ENCODE data around the gene TOLLIP.

Gene TOLLIP

DNA sequence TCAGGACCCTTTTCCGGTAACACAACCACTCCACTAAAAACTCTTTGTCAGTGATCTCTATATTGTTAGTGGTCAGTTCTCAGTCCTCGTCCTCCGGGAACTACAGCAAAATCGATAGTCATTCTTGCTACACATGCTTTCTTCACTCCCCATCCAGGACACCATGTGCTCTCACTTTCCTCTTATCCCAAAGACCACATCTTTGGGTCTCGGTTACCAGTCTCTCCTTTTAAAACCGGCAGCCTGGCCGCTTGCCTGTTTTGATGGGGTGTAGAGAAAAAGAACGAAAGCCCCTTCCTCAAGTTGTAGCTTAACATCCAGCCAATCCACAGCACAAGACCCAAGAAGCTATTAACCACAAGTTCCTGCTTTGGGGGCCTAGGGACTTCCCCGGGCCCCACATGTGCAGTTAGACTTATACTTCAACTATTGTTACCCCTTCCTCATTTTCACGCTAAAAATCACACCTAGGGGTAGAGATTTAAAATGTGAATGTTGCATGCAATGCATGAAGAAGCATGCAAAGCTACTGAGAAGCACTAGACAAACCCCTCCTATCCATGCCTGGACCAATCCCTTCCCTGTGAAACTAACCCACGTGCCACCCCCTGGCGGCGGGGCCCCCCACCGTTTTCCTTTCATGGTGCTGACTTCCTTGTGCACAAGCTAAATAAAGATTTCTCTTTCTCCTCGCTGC is 1.5 kb upstream of the TOLLIP start:
- H3K4ac ChIP-seq (ENCODE audit: low read length) = no peak overlapping the region
- H2BK120ac ChIP-seq (ENCODE audit: low read depth, low read length) = no peak overlapping the region
- H3K4me1 ChIP-seq (ENCODE audit: control insufficient read depth in 2 of 2, insufficient read depth in 1 of 2, low read depth in 1 of 2, low read length in 2 of 2) = peaks cover 2 to 5% of the 10 kb centered on the region in 2 donors
- no peak overlapping the region for H3K14ac ChIP-seq (ENCODE audit: low read length)
- no peak overlapping the region for H2BK12ac ChIP-seq (ENCODE audit: low read length)
- H3K4me3 ChIP-seq (ENCODE audit: low read length in 2 of 2) = no peak overlapping the region
- no peaks in the 10 kb centered on the region for H3K27me3 ChIP-seq (ENCODE audit: control insufficient read depth in 3 of 3, insufficient read depth in 3 of 3, low read depth in 1 of 3, low read length in 3 of 3)
- H2AFZ ChIP-seq (ENCODE audit: low read length) = no peak overlapping the region
- H3K36me3 ChIP-seq (replicated peaks in 1 of 2; ENCODE audit: control insufficient read depth in 2 of 2, insufficient read depth in 2 of 2, low read length in 2 of 2) = peaks cover 2 to 16% of the 10 kb centered on the region in 2 donors
- H3K9me3 ChIP-seq (replicated peaks in 1 of 2; ENCODE audit: control insufficient read depth in 2 of 2, insufficient read depth in 1 of 2, low read depth in 1 of 2, low read length in 2 of 2) = peaks cover 7 to 21% of the 10 kb centered on the region in 2 donors
- H2AK5ac ChIP-seq (ENCODE audit: low read depth, low read length) = no peak overlapping the region
- no peak overlapping the region for H2BK15ac ChIP-seq (ENCODE audit: low read length)
- WGBS, 2 donors (ENCODE audit: extremely low coverage in 2 of 2, insufficient read length in 2 of 2, insufficient replicate concordance in 1 of 2) = no CpG with 5 or more reads among the region's 15 CpGs
- no peak overlapping the region for H3K23ac ChIP-seq (ENCODE audit: low read depth, low read length, poor library complexity)
- peaks cover 22% of the 10 kb centered on the region for H3K79me1 ChIP-seq (ENCODE audit: low read depth, low read length)
- no peak for DNase-seq (ENCODE audit: low spot score)
- H3K9ac ChIP-seq (ENCODE audit: low read depth, low read length, poor library complexity) = no peak overlapping the region
- no peak overlapping the region for H4K91ac ChIP-seq (ENCODE audit: low read depth, low read length, poor library complexity)
- H4K8ac ChIP-seq (ENCODE audit: low read depth, low read length) = no peak overlapping the region
- no peak overlapping the region for H3K4me2 ChIP-seq (ENCODE audit: insufficient read depth, low read length, poor library complexity, severe bottlenecking)
- no peak overlapping the region for H3K18ac ChIP-seq (ENCODE audit: low read length)
- H2BK5ac ChIP-seq (ENCODE audit: low read length) = no peak overlapping the region
- H3K27ac ChIP-seq (replicated peaks; ENCODE audit: low read length) = no peak overlapping the region

DNA sequence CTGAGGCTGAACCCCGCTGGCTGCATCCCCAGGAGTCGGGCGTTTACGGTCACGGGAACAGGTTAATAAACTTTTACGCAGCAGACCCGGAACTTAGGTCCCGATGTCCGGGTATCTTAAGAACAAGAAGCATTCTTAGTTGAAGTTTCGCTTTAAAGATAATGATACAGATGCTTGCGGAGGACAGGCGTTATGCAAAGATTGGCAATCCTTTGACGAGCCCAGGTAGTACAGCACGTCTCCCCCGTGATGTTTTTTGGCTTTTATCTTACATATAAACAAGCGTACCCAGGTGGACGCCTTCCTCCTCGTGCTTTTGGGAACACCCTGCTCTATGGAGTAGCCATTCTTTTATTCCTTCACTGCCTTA is 871 bp upstream of the TOLLIP start:
- Histone ChIP-seq H3K4me1 (ENCODE audit: control insufficient read depth in 2 of 2, insufficient read depth in 1 of 2, low read depth in 1 of 2, low read length in 2 of 2) (peaks cover 2 to 5% of the 10 kb centered on the region in 2 donors), H2BK12ac (ENCODE audit: low read length) (no peak overlapping the region), H3K4me2 (ENCODE audit: insufficient read depth, low read length, poor library complexity, severe bottlenecking) (peak overlapping the region; percentile 82), H3K27me3 (ENCODE audit: control insufficient read depth in 3 of 3, insufficient read depth in 3 of 3, low read depth in 1 of 3, low read length in 3 of 3) (no peaks in the 10 kb centered on the region), H3K23ac (ENCODE audit: low read depth, low read length, poor library complexity) (no peak overlapping the region), H3K4ac (ENCODE audit: low read length) (peak overlapping the region; percentile 87), H3K14ac (ENCODE audit: low read length) (no peak overlapping the region), H2BK5ac (ENCODE audit: low read length) (peak overlapping the region; percentile 61), H4K91ac (ENCODE audit: low read depth, low read length, poor library complexity) (no peak overlapping the region), H2BK120ac (ENCODE audit: low read depth, low read length) (peak overlapping the region; percentile 92), H3K18ac (ENCODE audit: low read length) (peak overlapping the region; percentile 98), H3K9me3 (replicated peaks in 1 of 2; ENCODE audit: control insufficient read depth in 2 of 2, insufficient read depth in 1 of 2, low read depth in 1 of 2, low read length in 2 of 2) (peaks cover 7 to 21% of the 10 kb centered on the region in 2 donors), H3K27ac (replicated peaks; ENCODE audit: low read length) (no peak overlapping the region), H4K8ac (ENCODE audit: low read depth, low read length) (no peak overlapping the region), H3K36me3 (replicated peaks in 1 of 2; ENCODE audit: control insufficient read depth in 2 of 2, insufficient read depth in 2 of 2, low read length in 2 of 2) (peaks cover 2 to 21% of the 10 kb centered on the region in 2 donors), H3K79me1 (ENCODE audit: low read depth, low read length) (peaks cover 22% of the 10 kb centered on the region), H2AFZ (ENCODE audit: low read length) (peak overlapping the region; percentile 88), H2BK15ac (ENCODE audit: low read length) (no peak overlapping the region), H2AK5ac (ENCODE audit: low read depth, low read length) (peak overlapping the region; percentile 96), H3K4me3 (ENCODE audit: low read length in 2 of 2) (peak overlapping the region; percentile 78 to 81), H3K9ac (ENCODE audit: low read depth, low read length, poor library complexity) (peak overlapping the region; percentile 96)
- no CpG with 5 or more reads among the region's 18 CpGs for whole genome bisulfite sequencing, 2 donors (ENCODE audit: extremely low coverage in 2 of 2, insufficient read length in 2 of 2, insufficient replicate concordance in 1 of 2)
- DNase-seq (ENCODE audit: low spot score) = no peak

- Histone ChIP-seq H3K23ac (ENCODE audit: low read depth, low read length, poor library complexity) (peak overlapping the region; percentile 100), H3K27ac (replicated peaks; ENCODE audit: low read length) (no peak overlapping the region), H3K4me3 (ENCODE audit: low read length in 2 of 2) (peak overlapping the region; percentile 81 to 94), H3K79me1 (ENCODE audit: low read depth, low read length) (peaks cover 23% of the 10 kb centered on the region), H2AK5ac (ENCODE audit: low read depth, low read length) (no peak overlapping the region), H3K14ac (ENCODE audit: low read length) (no peak overlapping the region), H4K91ac (ENCODE audit: low read depth, low read length, poor library complexity) (no peak overlapping the region), H3K4me2 (ENCODE audit: insufficient read depth, low read length, poor library complexity, severe bottlenecking) (peak overlapping the region; percentile 72), H3K36me3 (replicated peaks in 1 of 2; ENCODE audit: control insufficient read depth in 2 of 2, insufficient read depth in 2 of 2, low read length in 2 of 2) (peaks cover 2 to 25% of the 10 kb centered on the region in 2 donors), H3K9ac (ENCODE audit: low read depth, low read length, poor library complexity) (peak overlapping the region; percentile 95), H2BK120ac (ENCODE audit: low read depth, low read length) (no peak overlapping the region), H2BK12ac (ENCODE audit: low read length) (no peak overlapping the region), H2AFZ (ENCODE audit: low read length) (peak overlapping the region; percentile 88), H3K27me3 (ENCODE audit: control insufficient read depth in 3 of 3, insufficient read depth in 3 of 3, low read depth in 1 of 3, low read length in 3 of 3) (no peaks in the 10 kb centered on the region), H2BK15ac (ENCODE audit: low read length) (no peak overlapping the region), H3K9me3 (replicated peaks in 1 of 2; ENCODE audit: control insufficient read depth in 2 of 2, insufficient read depth in 1 of 2, low read depth in 1 of 2, low read length in 2 of 2) (peaks cover 7 to 21% of the 10 kb centered on the region in 2 donors), H3K4ac (ENCODE audit: low read length) (peak overlapping the region; percentile 71), H2BK5ac (ENCODE audit: low read length) (no peak overlapping the region), H3K4me1 (ENCODE audit: control insufficient read depth in 2 of 2, insufficient read depth in 1 of 2, low read depth in 1 of 2, low read length in 2 of 2) (peaks cover 2 to 5% of the 10 kb centered on the region in 2 donors), H3K18ac (ENCODE audit: low read length) (peak overlapping the region; percentile 73), H4K8ac (ENCODE audit: low read depth, low read length) (no peak overlapping the region)
- DNase-seq (ENCODE audit: low spot score) = no peak
- WGBS, 2 donors (ENCODE audit: extremely low coverage in 2 of 2, insufficient read length in 2 of 2, insufficient replicate concordance in 1 of 2) = no CpG with 5 or more reads among the region's 58 CpGs
Measured at GRCh38 chr11:1308743-1309497, 512 bp downstream of the TOLLIP start.
